Neural cell (in vitro differentiated cells): ENCODE measurements around the gene FOXP2. TPM values are rescaled to one million over a fixed set of nuclear protein-coding genes. Genes with fewer than 3 reads are reported as not detected.

Experiments used
- H2AFZ ChIP-seq: fragments of 200-600, 300-800 bp; sonication (generic), shearing (Covaris generic); 2 replicates; pipeline ENCODE4 v1.6.0; 2014; ENCODE audit warnings: low read depth, mild to moderate bottlenecking, antibody characterized with exemption, low read length, moderate library complexity
- H3F3A ChIP-seq: fragments of 200-600 bp; shearing (Covaris generic); 2 replicates; pipeline ENCODE4 v1.6.1; 2016; ENCODE audit warnings: mild to moderate bottlenecking, moderate library complexity, mixed read lengths, antibody characterized with exemption, low read length; ENCODE audit not compliant: insufficient read depth, poor library complexity, severe bottlenecking
- H3K27ac ChIP-seq: fragments of 200-600, 300-800 bp; sonication (generic), shearing (Covaris generic); 2 replicates; pipeline ENCODE4 v1.5.1; 2014; ENCODE audit warnings: mild to moderate bottlenecking, low read length, moderate library complexity
- H3K27me3 ChIP-seq: fragments of 300-800, 200-600 bp; sonication (generic), shearing (Covaris generic); 2 replicates; pipeline ENCODE4 v1.6.0; 2014; ENCODE audit warnings: mild to moderate bottlenecking, low read depth, low read length, moderate library complexity; ENCODE audit not compliant: insufficient read depth
- H3K36me3 ChIP-seq: fragments of 300-800, 200-600 bp; sonication (generic), shearing (Covaris generic); 2 replicates; pipeline ENCODE4 v1.5.1; 2014; ENCODE audit warnings: mild to moderate bottlenecking, antibody characterized with exemption, low read length, moderate library complexity; ENCODE audit not compliant: insufficient read depth
- H3K4me2 ChIP-seq: fragments of 300-800, 200-600 bp; sonication (generic), shearing (Covaris generic); 2 replicates; pipeline ENCODE4 v1.6.0; 2014; ENCODE audit warnings: mild to moderate bottlenecking, low read length
- H3K4me3 ChIP-seq: fragments of 300-800, 200-600 bp; sonication (generic), shearing (Covaris generic); 2 replicates; pipeline ENCODE4 v1.5.1; 2014; ENCODE audit warnings: mild to moderate bottlenecking, low read length, moderate library complexity
- H3K79me2 ChIP-seq: fragments of 200-600 bp; shearing (Covaris generic); replicated peaks from 2 replicates; pipeline ENCODE4 v1.6.0; 2014; ENCODE audit warnings: mild to moderate bottlenecking, low read length, moderate library complexity; ENCODE audit not compliant: insufficient read depth
- H3K9ac ChIP-seq: fragments of 300-800, 200-600 bp; sonication (generic), shearing (Covaris generic); 2 replicates; pipeline ENCODE4 v1.6.1; 2016; ENCODE audit warnings: mild to moderate bottlenecking, low read length, mixed read lengths
- H3K9me2 ChIP-seq: fragments of 200-600 bp; shearing (Covaris generic); 2 replicates; pipeline ENCODE4 v1.6.1; 2016; ENCODE audit warnings: mild to moderate bottlenecking, low read length, mixed read lengths; ENCODE audit not compliant: insufficient read depth
- H3K9me3 ChIP-seq: fragments of 200-600, 300-800 bp; sonication (generic), shearing (Covaris generic); 2 replicates; pipeline ENCODE4 v1.6.1; 2016; ENCODE audit warnings: mild to moderate bottlenecking, mixed run types, low read length, moderate library complexity, mixed read lengths
- H4K20me1 ChIP-seq: fragments of 200-600 bp; shearing (Covaris generic); 2 replicates; pipeline ENCODE4 v1.6.1; 2016; ENCODE audit warnings: mild to moderate bottlenecking, mixed run types; ENCODE audit not compliant: insufficient read depth
- CTCF ChIP-seq: fragments of 450-650 bp; IDR thresholded peaks from 2 replicates; pipeline ENCODE4 v1.5.1; 2014; ENCODE audit warnings: antibody characterized with exemption, mild to moderate bottlenecking, moderate library complexity; ENCODE audit not compliant: poor library complexity, severe bottlenecking
- EP300 ChIP-seq: fragments of 450-650 bp; conservative IDR thresholded peaks from 2 replicates; pipeline ENCODE4 v1.6.1; 2014; ENCODE audit warnings: antibody characterized with exemption, mild to moderate bottlenecking, moderate library complexity; ENCODE audit not compliant: poor library complexity, severe bottlenecking
- EZH2 ChIP-seq: fragments of 200-600, 300-800 bp; shearing (Covaris generic), sonication (generic); IDR thresholded peaks from 2 replicates; pipeline ENCODE4 v1.6.1; 2014; ENCODE audit warnings: antibody characterized with exemption, low read length, borderline replicate concordance, mild to moderate bottlenecking; ENCODE audit not compliant: insufficient read depth, poor library complexity, severe bottlenecking
- MXI1 ChIP-seq: fragments of 450-650 bp; conservative IDR thresholded peaks from 2 replicates; pipeline ENCODE4 v1.6.1; 2014; ENCODE audit warnings: antibody characterized with exemption, mild to moderate bottlenecking; ENCODE audit not compliant: poor library complexity, severe bottlenecking
- POLR2AphosphoS5 ChIP-seq: IDR thresholded peaks from 2 replicates; pipeline ENCODE4 v1.6.1; 2012
- RAD21 ChIP-seq: fragments of 450-650 bp; conservative IDR thresholded peaks from 2 replicates; pipeline ENCODE4 v1.6.1; 2014; ENCODE audit warnings: antibody characterized with exemption, mild to moderate bottlenecking, moderate library complexity
- REST ChIP-seq: IDR thresholded peaks from 2 replicates; pipeline ENCODE4 v1.6.1; 2012; ENCODE audit warnings: borderline replicate concordance
- SMC3 ChIP-seq: fragments of 450-650 bp; conservative IDR thresholded peaks from 2 replicates; pipeline ENCODE4 v1.6.1; 2014; ENCODE audit warnings: antibody characterized with exemption, mild to moderate bottlenecking, moderate library complexity; ENCODE audit not compliant: poor library complexity
- TAF1 ChIP-seq: IDR thresholded peaks from 2 replicates; pipeline ENCODE4 v1.6.1; 2012; ENCODE audit warnings: low read depth
- polyA plus RNA-seq: library from polyadenylated mRNA; depleted of rRNA; stranded (reverse); fragments of >200 nt; gene quantifications from 2 replicates; pipeline ENCODE4 v1.2.3, GENCODE V29; 2014

FOXP2 gene
- polyA plus RNA-seq, 1 donor from 2014 or later: 51.3 TPM

GRCh38 chr7:114388021-114388420 lies 26.6 kb upstream of the FOXP2 start:
- Histone ChIP-seq H3K27ac (no peak overlapping the region), H3K4me2 (no peak overlapping the region), H3K36me3 (no peaks in the 10 kb centered on the region), H3K9me3 (no peaks in the 10 kb centered on the region), H3K27me3 (no peaks in the 10 kb centered on the region), H4K20me1 (no peaks in the 10 kb centered on the region), H3K79me2 (no peaks in the 10 kb centered on the region), H2AFZ (no peak overlapping the region), H3K9me2 (no peaks in the 10 kb centered on the region), H3K4me3 (no peak overlapping the region), H3F3A (no peaks in the 10 kb centered on the region), H3K9ac (no peak overlapping the region)
- TF ChIP-seq POLR2AphosphoS5 (no peak), RAD21 (no peak), EP300 (no peak)

GRCh38 chr7:114392686-114393085 lies 21.9 kb upstream of the FOXP2 start:
- no peaks in the 10 kb centered on the region for H3K9me3 ChIP-seq
- no peaks in the 10 kb centered on the region for H3F3A ChIP-seq
- H2AFZ ChIP-seq: no peak overlapping the region
- no peaks in the 10 kb centered on the region for H3K27me3 ChIP-seq
- no peaks in the 10 kb centered on the region for H3K79me2 ChIP-seq
- H3K9me2 ChIP-seq: no peaks in the 10 kb centered on the region
- TF ChIP-seq REST (no peak), POLR2AphosphoS5 (no peak), CTCF (no peak), MXI1 (no peak), RAD21 (no peak), EZH2 (no peak), TAF1 (no peak), EP300 (no peak), SMC3 (no peak)
- H3K9ac ChIP-seq: no peak overlapping the region
- H4K20me1 ChIP-seq: no peaks in the 10 kb centered on the region
- no peak overlapping the region for H3K27ac ChIP-seq
- H3K4me2 ChIP-seq: no peak overlapping the region
- H3K4me3 ChIP-seq: no peak overlapping the region
- H3K36me3 ChIP-seq: no peaks in the 10 kb centered on the region
